Parathyroid adenoma (tissue), 2 donors: ENCODE data around the gene POLD2.

ENCODE experiments used
- H2AFZ ChIP-seq: fragments of 300-600 bp; sonication (generic); one replicate; pipeline ENCODE4 v1.7.0; 2017; ENCODE audit warnings: antibody characterized with exemption, mild to moderate bottlenecking
- H3K27ac ChIP-seq: fragments of 300-600 bp; sonication (generic); one replicate; pipeline ENCODE4 v1.7.0; 2017
- H3K27me3 ChIP-seq: fragments of 300-600 bp; sonication (generic); one replicate; pipeline ENCODE4 v1.7.0; 2017; ENCODE audit warnings: low read length; ENCODE audit not compliant: control insufficient read depth, insufficient read depth
- H3K36me3 ChIP-seq: fragments of 300-600 bp; sonication (generic); one replicate; pipeline ENCODE4 v1.7.0; 2017; ENCODE audit warnings: low read length; ENCODE audit not compliant: control insufficient read depth, insufficient read depth
- H3K4me1 ChIP-seq: fragments of 300-600 bp; sonication (generic); one replicate; pipeline ENCODE4 v1.7.0; 2017; ENCODE audit warnings: control low read depth
- H3K4me2 ChIP-seq: fragments of 300-600 bp; sonication (generic); one replicate; pipeline ENCODE4 v1.7.0; 2017; ENCODE audit warnings: low read length
- H3K4me3 ChIP-seq: fragments of 300-600 bp; sonication (generic); one replicate; pipeline ENCODE4 v1.7.0; 2017; ENCODE audit warnings: low read depth, low read length
- H3K79me2 ChIP-seq: fragments of 300-600 bp; sonication (generic); one replicate; pipeline ENCODE4 v1.7.0; 2017; ENCODE audit warnings: control low read depth
- H3K9ac ChIP-seq: fragments of 300-600 bp; sonication (generic); one replicate; pipeline ENCODE4 v1.7.0; 2017; ENCODE audit warnings: mild to moderate bottlenecking
- H3K9me3 ChIP-seq: fragments of 300-600 bp; sonication (generic); one replicate; pipeline ENCODE4 v1.7.0; 2017; ENCODE audit warnings: low read length; ENCODE audit not compliant: control insufficient read depth
- CTCF ChIP-seq: fragments of 300-600 bp; sonication (generic); IDR thresholded peaks from one replicate; pipeline ENCODE4 v1.7.0; 2017; ENCODE audit warnings: antibody characterized with exemption, mild to moderate bottlenecking
- donor health status: primary hyperparathyroidism.

Gene POLD2

GRCh38 chr7:44108768-44109750, 14.3 kb downstream of the POLD2 start:
- Histone ChIP-seq H3K79me2 (no peaks in the 10 kb centered on the region), H3K4me1 (no peaks in the 10 kb centered on the region), H3K27ac (no peak overlapping the region), H3K9me3 (no peaks in the 10 kb centered on the region), H2AFZ (no peak overlapping the region), H3K9ac (no peak overlapping the region), H3K27me3 (no peaks in the 10 kb centered on the region), H3K4me2 (no peak overlapping the region), H3K36me3 (no peaks in the 10 kb centered on the region), H3K4me3 (no peak overlapping the region)
- TF ChIP-seq CTCF: no peak

- H3K79me2 ChIP-seq: no peaks in the 10 kb centered on the region
- H3K9ac ChIP-seq: no peak overlapping the region
- H3K36me3 ChIP-seq: no peaks in the 10 kb centered on the region
- no peaks in the 10 kb centered on the region for H3K9me3 ChIP-seq
- no peak overlapping the region for H2AFZ ChIP-seq
- no peak overlapping the region for H3K4me3 ChIP-seq
- H3K4me2 ChIP-seq: no peak overlapping the region
- H3K27ac ChIP-seq: no peak overlapping the region
- no peaks in the 10 kb centered on the region for H3K27me3 ChIP-seq
- no peak for TF ChIP-seq CTCF
- no peaks in the 10 kb centered on the region for H3K4me1 ChIP-seq
Observed at GRCh38 chr7:44107961-44108767, 15.2 kb downstream of the POLD2 start.

GRCh38 chr7:44107116-44107960, 16.0 kb downstream of the POLD2 start:
- Histone ChIP-seq H3K4me1 (no peaks in the 10 kb centered on the region), H3K79me2 (no peaks in the 10 kb centered on the region), H3K27ac (no peak overlapping the region), H3K36me3 (no peaks in the 10 kb centered on the region), H3K9ac (no peak overlapping the region), H2AFZ (no peak overlapping the region), H3K27me3 (no peaks in the 10 kb centered on the region), H3K4me2 (no peak overlapping the region), H3K9me3 (no peaks in the 10 kb centered on the region), H3K4me3 (no peak overlapping the region)
- TF ChIP-seq CTCF: no peak

DNA sequence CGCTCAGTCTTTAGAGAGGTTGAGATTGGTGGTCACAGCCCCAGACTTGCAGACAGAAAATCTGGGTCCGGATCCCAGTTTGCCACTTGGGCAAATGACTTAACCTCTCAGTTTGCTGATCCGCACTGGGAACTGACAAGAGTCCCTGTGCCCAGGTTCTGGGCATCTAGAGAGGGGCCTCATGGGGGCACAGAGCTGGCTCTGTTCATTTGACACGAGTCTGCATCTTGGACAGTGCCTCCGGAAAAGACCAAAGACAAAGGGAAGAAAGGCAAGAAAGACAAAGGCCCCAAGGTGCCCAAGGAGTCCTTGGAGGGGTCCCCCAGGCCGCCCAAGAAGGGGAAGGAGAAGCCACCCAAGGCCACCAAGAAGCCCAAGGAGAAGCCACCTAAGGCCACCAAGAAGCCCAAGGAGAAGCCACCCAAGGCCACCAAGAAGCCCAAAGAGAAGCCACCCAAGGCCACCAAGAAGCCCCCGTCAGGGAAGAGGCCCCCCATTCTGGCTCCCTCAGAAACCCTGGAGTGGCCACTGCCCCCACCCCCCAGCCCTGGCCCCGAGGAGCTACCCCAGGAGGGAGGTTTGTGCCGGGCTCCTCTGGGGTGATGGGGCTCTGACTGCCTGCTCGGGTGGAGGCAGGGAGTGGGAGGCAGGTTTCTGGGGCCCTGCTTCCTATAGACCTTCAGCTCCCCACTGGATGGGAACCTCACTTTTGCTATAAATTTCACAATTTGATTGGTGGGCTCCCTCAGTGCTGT, 16.9 kb downstream of the POLD2 start:
- H2AFZ ChIP-seq: no peak overlapping the region
- no peak for TF ChIP-seq CTCF
- H3K27me3 ChIP-seq: no peaks in the 10 kb centered on the region
- no peak overlapping the region for H3K27ac ChIP-seq
- H3K4me1 ChIP-seq: no peaks in the 10 kb centered on the region
- no peaks in the 10 kb centered on the region for H3K9me3 ChIP-seq
- H3K36me3 ChIP-seq: no peaks in the 10 kb centered on the region
- H3K79me2 ChIP-seq: no peaks in the 10 kb centered on the region
- no peak overlapping the region for H3K4me3 ChIP-seq
- no peak overlapping the region for H3K4me2 ChIP-seq
- no peak overlapping the region for H3K9ac ChIP-seq
